ENCODE measurements around the gene LYSMD3. TPM values are rescaled to one million over a fixed set of nuclear protein-coding genes. Genes with fewer than 3 reads are reported as not detected.

The LYSMD3 gene
- total and polyA plus RNA-seq, 9 of the 15 experiments (the other 6 are each of a cell fraction or from before 2014, with no cell fraction given), result 9.5 to 42.3 (median 20.7) TPM

GRCh38 chr5:90529939-90530677 is 724 bp upstream of the LYSMD3 start (continued):
- no peak for TF ChIP-seq MGA (IDR thresholded peaks at IDR 0.05)
- TF ChIP-seq ZNF449 (CRISPR knock-in tag; IDR thresholded peaks at IDR 0.05), result no peak
- TF ChIP-seq MECOM (CRISPR knock-in tag; IDR thresholded peaks at IDR 0.05), result no peak
- peak; percentile 27; the same call in 1 of the 2 replicates for TF ChIP-seq NR2C2 (CRISPR knock-in tag; IDR thresholded peaks at IDR 0.05)
- no peak for TF ChIP-seq NR2C2 (tag; IDR thresholded peaks at IDR 0.05)
- peak; percentile 61 for TF ChIP-seq MAFK (IDR thresholded peaks at IDR 0.05; ENCODE audit: low read length)
- TF ChIP-seq SMAD1 (IDR thresholded peaks at IDR 0.05; ENCODE audit: low read depth, low read length, partially characterized antibody), result no peak
- TF ChIP-seq ZNF347 (CRISPR knock-in tag; IDR thresholded peaks at IDR 0.05; ENCODE audit: low read depth), result no peak
- TF ChIP-seq POLR3A (IDR thresholded peaks at IDR 0.05; ENCODE audit: borderline replicate concordance, extremely low read depth, insufficient read depth, insufficient read length), result no peak
- no peak for TF ChIP-seq ZNF184 (CRISPR knock-in tag; IDR thresholded peaks at IDR 0.05)
- no peak for TF ChIP-seq BHLHE40 (IDR thresholded peaks at IDR 0.05; ENCODE audit: low read length)
- TF ChIP-seq WHSC1 (IDR thresholded peaks at IDR 0.05; ENCODE audit: low read length), result no peak
- no peak for TF ChIP-seq SRSF3 (IDR thresholded peaks at IDR 0.05; ENCODE audit: insufficient read depth, low read length)
- TF ChIP-seq BACH1 (tag; IDR thresholded peaks at IDR 0.05), result peak; percentile 68; the same call in 1 of the 2 replicates
- no peak for TF ChIP-seq CCAR2 (IDR thresholded peaks at IDR 0.05; ENCODE audit: low read depth, low read length)

Measured in K562 (cell line).